Measurements from ENCODE around the gene RAD54L. TPM values are rescaled to one million over a fixed set of nuclear protein-coding genes. Genes with fewer than 3 reads are reported as not detected.

RAD54L gene
- total RNA-seq, 3 donors from 2014 or later (not counting 1 experiment from before 2014, with no cell fraction given): 1.8 to 2.3 (median 1.8) TPM

Other genes starting within 250 kb of the RAD54L start
- gene PIK3R3, start 115.1 kb upstream of the RAD54L start, total RNA-seq: 1 to 10 TPM; 5.2 to 6.2 (median 5.4) TPM
- not detected for gene TSPAN1, start 72.7 kb upstream of the RAD54L start, total RNA-seq
- gene P3R3URF, start 71.3 kb upstream of the RAD54L start, total RNA-seq: not detected
- gene POMGNT1, start 49.3 kb upstream of the RAD54L start, total RNA-seq: 10 to 100 TPM; 35.8 to 51.3 (median 47.0) TPM
- gene LURAP1, start 44.4 kb upstream of the RAD54L start, total RNA-seq: not detected
- 10 to 100 TPM; 35.0 to 43.9 (median 35.8) TPM for gene LRRC41, start 55.9 kb downstream of the RAD54L start, total RNA-seq
- gene UQCRH, start 55.9 kb downstream of the RAD54L start, total RNA-seq: 100 to 1,000 TPM in 2 of 3 donors, 10 to 100 TPM in 1; 91.1 to 120 (median 107) TPM
- 10 to 100 TPM; 25.9 to 41.0 (median 36.3) TPM for gene NSUN4, start 93.0 kb downstream of the RAD54L start, total RNA-seq
- 1 to 10 TPM; 4.7 to 10.0 (median 7.9) TPM for gene FAAH, start 146.6 kb downstream of the RAD54L start, total RNA-seq
- not detected for gene DMBX1, start 242.1 kb downstream of the RAD54L start, total RNA-seq